Stimulated activated CD8-positive, alpha-beta memory T cell treated with anti-CD3 and anti-CD28 coated beads, Interleukin-15, amount 100 ng/mL, for 1 hour (primary cell): ENCODE measurements around the gene TMPRSS6.

Source experiments
- DNase-seq: peaks from one replicate; pipeline ENCODE4 v3.0.0-alpha.2; 2020; ENCODE audit warnings: low read depth

Gene TMPRSS6

GRCh38 chr22:37064553-37064952 is 45.0 kb downstream of the TMPRSS6 start:
- no peak for DNase-seq

GRCh38 chr22:37063431-37064420 is 45.8 kb downstream of the TMPRSS6 start:
- DNase-seq: no peak

GRCh38 chr22:37062702-37063381 is 46.7 kb downstream of the TMPRSS6 start:
- no peak for DNase-seq

GRCh38 chr22:37062376-37062675 is 47.2 kb downstream of the TMPRSS6 start:
- no peak for DNase-seq

- no peak for DNase-seq
Observed at GRCh38 chr22:37061611-37062375, 47.7 kb downstream of the TMPRSS6 start.

- DNase-seq: no peak
Observed at GRCh38 chr22:37060801-37061610, 48.5 kb downstream of the TMPRSS6 start.

GRCh38 chr22:37059876-37060449 is 49.5 kb downstream of the TMPRSS6 start:
- DNase-seq: no peak

- DNase-seq: no peak
Observed at GRCh38 chr22:37058917-37059701, 50.4 kb downstream of the TMPRSS6 start.

- DNase-seq: no peak
Observed at GRCh38 chr22:37057796-37058510, 51.6 kb downstream of the TMPRSS6 start.

- DNase-seq: no peak
Observed at GRCh38 chr22:37057226-37057625, 52.3 kb downstream of the TMPRSS6 start.

GRCh38 chr22:37056246-37056645 is 53.3 kb downstream of the TMPRSS6 start:
- DNase-seq: no peak

- no peak for DNase-seq
Observed at GRCh38 chr22:37054600-37055365, 54.7 kb downstream of the TMPRSS6 start.

- DNase-seq: no peak
Observed at GRCh38 chr22:37054056-37054395, 55.5 kb downstream of the TMPRSS6 start.

- no peak for DNase-seq
Observed at GRCh38 chr22:37053310-37054055, 56.0 kb downstream of the TMPRSS6 start.

- DNase-seq: no peak
Observed at GRCh38 chr22:37052386-37053309, 56.9 kb downstream of the TMPRSS6 start.

- peak; percentile 40 for DNase-seq
Observed at GRCh38 chr22:37051391-37052385, 57.8 kb downstream of the TMPRSS6 start, which contains the start of gene KCTD17. TSS of gene KCTD17 (plus strand) at chr22:37051742. CDS start at chr22:37051761, 19 bp downstream.
